ENCODE measurements around the gene PLCG2. TPM values are rescaled to one million over a fixed set of nuclear protein-coding genes. Genes with fewer than 3 reads are reported as not detected.
"Not testable (repeated sequence)": the region's sequence is repeated elsewhere in the genome, so short reads cannot be mapped to it uniquely, and the experiment has no call there.

The PLCG2 gene
- total and polyA plus RNA-seq, 2 donors: 8.0 to 13.0 TPM

GRCh38 chr16:81864646-81865382, 85.7 kb downstream of the PLCG2 start:
- H3K4me3 ChIP-seq (ENCODE audit: low read depth, low read length): no peak overlapping the region
- H3K4me1 ChIP-seq (ENCODE audit: insufficient read depth): no peaks in the 10 kb centered on the region
- no peak overlapping the region for H3K27ac ChIP-seq (ENCODE audit: low read depth)
- no peak for DNase-seq (ENCODE audit: extremely low spot score)
- WGBS: 52% methylated on average over 14 of the region's 14 CpGs
- no peaks in the 10 kb centered on the region for H3K36me3 ChIP-seq (ENCODE audit: insufficient read depth)

GRCh38 chr16:81866820-81867440, 87.8 kb downstream of the PLCG2 start:
- WGBS: 61% methylated on average over 10 of the region's 10 CpGs
- Histone ChIP-seq H3K4me1 (ENCODE audit: insufficient read depth) (no peaks in the 10 kb centered on the region), H3K36me3 (ENCODE audit: insufficient read depth) (no peaks in the 10 kb centered on the region), H3K4me3 (ENCODE audit: low read depth, low read length) (no peak overlapping the region), H3K27ac (ENCODE audit: low read depth) (no peak overlapping the region)
- no peak for DNase-seq (ENCODE audit: extremely low spot score)

GRCh38 chr16:81868057-81868748, 89.1 kb downstream of the PLCG2 start:
- Histone ChIP-seq H3K36me3 (ENCODE audit: insufficient read depth) (no peaks in the 10 kb centered on the region), H3K4me3 (ENCODE audit: low read depth, low read length) (no peak overlapping the region), H3K4me1 (ENCODE audit: insufficient read depth) (no peaks in the 10 kb centered on the region), H3K27ac (ENCODE audit: low read depth) (no peak overlapping the region)
- no peak for DNase-seq (ENCODE audit: extremely low spot score)
- 79% methylated on average over 3 of the region's 3 CpGs for WGBS

GRCh38 chr16:81869326-81869725, 90.2 kb downstream of the PLCG2 start:
- no peak overlapping the region for H3K4me3 ChIP-seq (ENCODE audit: low read depth, low read length)
- no peaks in the 10 kb centered on the region for H3K36me3 ChIP-seq (ENCODE audit: insufficient read depth)
- no peak for DNase-seq (ENCODE audit: extremely low spot score)
- H3K4me1 ChIP-seq (ENCODE audit: insufficient read depth): no peaks in the 10 kb centered on the region
- H3K27ac ChIP-seq (ENCODE audit: low read depth): no peak overlapping the region
- 80% methylated on average over 5 of the region's 5 CpGs for WGBS

GRCh38 chr16:81873206-81873605, 94.1 kb downstream of the PLCG2 start:
- Histone ChIP-seq H3K36me3 (ENCODE audit: insufficient read depth) (no peaks in the 10 kb centered on the region), H3K27ac (ENCODE audit: low read depth) (no peak overlapping the region), H3K4me1 (ENCODE audit: insufficient read depth) (no peaks in the 10 kb centered on the region), H3K4me3 (ENCODE audit: low read depth, low read length) (no peak overlapping the region)
- no peak for DNase-seq (ENCODE audit: extremely low spot score)
- 70% methylated on average over 4 of the region's 4 CpGs for WGBS

GRCh38 chr16:81873843-81874752, 95.0 kb downstream of the PLCG2 start:
- Histone ChIP-seq H3K27ac (ENCODE audit: low read depth) (no peak overlapping the region), H3K36me3 (ENCODE audit: insufficient read depth) (no peaks in the 10 kb centered on the region), H3K4me1 (ENCODE audit: insufficient read depth) (no peaks in the 10 kb centered on the region), H3K4me3 (ENCODE audit: low read depth, low read length) (no peak overlapping the region)
- no peak for DNase-seq (ENCODE audit: extremely low spot score)
- 20% methylated on average over 6 of the region's 6 CpGs for WGBS

GRCh38 chr16:81875461-81875860, 96.4 kb downstream of the PLCG2 start:
- H3K4me3 ChIP-seq (ENCODE audit: low read depth, low read length): no peak overlapping the region
- no peak for DNase-seq (ENCODE audit: extremely low spot score)
- 69% methylated on average over 5 of the region's 5 CpGs for WGBS
- no peaks in the 10 kb centered on the region for H3K4me1 ChIP-seq (ENCODE audit: insufficient read depth)
- H3K36me3 ChIP-seq (ENCODE audit: insufficient read depth): no peaks in the 10 kb centered on the region
- no peak overlapping the region for H3K27ac ChIP-seq (ENCODE audit: low read depth)

- 83% methylated on average over 10 of the region's 10 CpGs for WGBS
- no peaks in the 10 kb centered on the region for H3K36me3 ChIP-seq (ENCODE audit: insufficient read depth)
- DNase-seq (ENCODE audit: extremely low spot score): no peak
- H3K4me1 ChIP-seq (ENCODE audit: insufficient read depth): no peaks in the 10 kb centered on the region
- no peak overlapping the region for H3K27ac ChIP-seq (ENCODE audit: low read depth)
- H3K4me3 ChIP-seq (ENCODE audit: low read depth, low read length): no peak overlapping the region
Measured at GRCh38 chr16:81876273-81876900, 97.3 kb downstream of the PLCG2 start.

- H3K4me3 ChIP-seq (ENCODE audit: low read depth, low read length); H3K27ac ChIP-seq (ENCODE audit: low read depth); DNase-seq (ENCODE audit: extremely low spot score); H3K36me3 ChIP-seq (ENCODE audit: insufficient read depth); H3K4me1 ChIP-seq (ENCODE audit: insufficient read depth): not testable (repeated sequence)
- 92% methylated on average over 12 of the region's 12 CpGs for WGBS
Measured at GRCh38 chr16:81877490-81877889, 98.4 kb downstream of the PLCG2 start.

- no peaks in the 10 kb centered on the region for H3K4me1 ChIP-seq (ENCODE audit: insufficient read depth)
Measured at GRCh38 chr16:81878529-81878928, 99.4 kb downstream of the PLCG2 start.

GRCh38 chr16:81879625-81880024, 100.5 kb downstream of the PLCG2 start:
- Histone ChIP-seq H3K27ac (ENCODE audit: low read depth) (no peak overlapping the region), H3K4me1 (ENCODE audit: insufficient read depth) (no peaks in the 10 kb centered on the region), H3K36me3 (ENCODE audit: insufficient read depth) (no peaks in the 10 kb centered on the region), H3K4me3 (ENCODE audit: low read depth, low read length) (no peak overlapping the region)
- no peak for DNase-seq (ENCODE audit: extremely low spot score)
- 69% methylated on average over 7 of the region's 7 CpGs for WGBS

More at GRCh38 chr16:81878529-81878928, 99.4 kb downstream of the PLCG2 start:
- H3K4me3 ChIP-seq (ENCODE audit: low read depth, low read length): no peak overlapping the region
- no peak for DNase-seq (ENCODE audit: extremely low spot score)
- 74% methylated on average over 10 of the region's 10 CpGs for WGBS
- H3K27ac ChIP-seq (ENCODE audit: low read depth): no peak overlapping the region
- no peaks in the 10 kb centered on the region for H3K36me3 ChIP-seq (ENCODE audit: insufficient read depth)

- WGBS: 83% methylated on average over 13 of the region's 13 CpGs
- Histone ChIP-seq H3K36me3 (ENCODE audit: insufficient read depth) (no peaks in the 10 kb centered on the region), H3K27ac (ENCODE audit: low read depth) (no peak overlapping the region), H3K4me1 (ENCODE audit: insufficient read depth) (no peaks in the 10 kb centered on the region), H3K4me3 (ENCODE audit: low read depth, low read length) (no peak overlapping the region)
- no peak for DNase-seq (ENCODE audit: extremely low spot score)
Measured at GRCh38 chr16:81880816-81881215, 101.7 kb downstream of the PLCG2 start.

- DNase-seq (ENCODE audit: extremely low spot score): no peak
- Histone ChIP-seq H3K4me3 (ENCODE audit: low read depth, low read length) (no peak overlapping the region), H3K36me3 (ENCODE audit: insufficient read depth) (no peaks in the 10 kb centered on the region), H3K27ac (ENCODE audit: low read depth) (no peak overlapping the region), H3K4me1 (ENCODE audit: insufficient read depth) (no peaks in the 10 kb centered on the region)
- WGBS: 88% methylated on average over 2 of the region's 2 CpGs
Measured at GRCh38 chr16:81881228-81881627, 102.1 kb downstream of the PLCG2 start.
